Skin of body (tissue), 2 donors: Measurements from ENCODE around the gene DNMT3L. TPM values are rescaled to one million over a fixed set of nuclear protein-coding genes. Genes with fewer than 3 reads are reported as not detected.

ENCODE experiments used
- DNase-seq: peaks from one replicate; lab custom pipeline; 2025; lab: John Stamatoyannopoulos, UW
- total RNA-seq: library from RNA; depleted of rRNA; stranded (reverse); fragments of >200 nt; gene quantifications from one replicate; pipeline ENCODE4 v1.2.3, GENCODE V29; 2014

Gene DNMT3L
- total RNA-seq, 1 donor from 2014 or later = not detected

DNA sequence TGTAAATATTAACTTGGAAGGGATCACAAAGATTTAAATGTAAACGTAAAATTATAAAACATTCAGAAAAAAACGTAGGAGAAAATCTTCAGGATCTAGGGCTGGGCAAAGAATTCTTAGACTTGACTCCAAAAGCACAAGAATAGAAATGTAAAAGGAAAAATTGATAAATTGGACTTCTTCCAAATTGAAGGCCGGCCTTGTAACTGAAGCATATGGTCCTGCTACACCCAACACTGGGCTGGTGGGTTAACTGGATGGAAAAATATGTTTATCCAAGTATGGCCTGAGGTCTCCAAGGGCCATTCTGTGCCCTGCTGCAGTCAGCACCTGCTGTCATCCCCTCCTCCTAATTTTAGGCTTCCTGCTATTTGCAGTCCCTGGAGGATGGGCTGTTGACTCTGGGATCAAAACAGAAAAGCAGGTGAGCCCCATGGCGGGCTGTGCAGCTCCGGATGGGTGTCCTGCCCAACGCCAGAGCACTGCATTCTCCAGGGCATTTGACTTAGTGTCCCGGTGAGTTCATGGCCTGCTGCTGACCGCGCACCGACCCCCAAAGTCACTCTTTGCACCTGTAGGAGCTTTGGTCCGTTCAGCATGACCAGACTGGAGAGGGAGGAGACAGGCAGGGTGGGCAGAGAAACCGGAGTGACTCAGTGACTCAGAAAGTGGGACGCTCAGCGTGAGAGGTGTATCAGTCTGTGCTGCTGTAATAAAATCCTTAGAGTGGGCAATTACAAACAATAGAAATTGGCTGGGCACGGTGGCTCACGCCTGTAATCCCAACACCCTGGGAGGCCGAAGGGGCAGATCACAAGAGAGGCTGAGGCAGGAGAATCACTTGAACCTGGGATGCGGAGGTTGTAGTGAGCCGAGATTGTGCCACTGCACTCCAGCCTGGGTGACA lies 17.9 kb upstream of the DNMT3L start:
- DNase-seq = no peak

DNA sequence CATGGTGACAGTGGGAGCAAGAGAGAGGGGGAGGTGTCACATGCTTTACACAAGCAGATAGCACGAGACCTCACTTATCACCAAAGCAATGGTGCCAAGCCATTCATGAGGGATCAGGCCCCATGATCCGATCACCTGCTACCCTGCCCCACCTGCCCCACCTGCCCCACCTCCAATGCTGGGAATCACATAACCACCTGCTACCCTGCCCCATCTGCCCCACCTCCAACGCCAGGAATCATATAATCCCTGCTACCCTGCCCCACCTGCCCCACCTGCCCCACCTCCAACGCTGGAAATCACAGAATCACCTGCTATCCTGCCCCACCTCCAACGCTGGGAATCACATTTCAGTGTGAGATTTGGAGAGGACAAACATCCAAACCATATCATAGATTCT lies 13.3 kb upstream of the DNMT3L start:
- no peak for DNase-seq

DNA sequence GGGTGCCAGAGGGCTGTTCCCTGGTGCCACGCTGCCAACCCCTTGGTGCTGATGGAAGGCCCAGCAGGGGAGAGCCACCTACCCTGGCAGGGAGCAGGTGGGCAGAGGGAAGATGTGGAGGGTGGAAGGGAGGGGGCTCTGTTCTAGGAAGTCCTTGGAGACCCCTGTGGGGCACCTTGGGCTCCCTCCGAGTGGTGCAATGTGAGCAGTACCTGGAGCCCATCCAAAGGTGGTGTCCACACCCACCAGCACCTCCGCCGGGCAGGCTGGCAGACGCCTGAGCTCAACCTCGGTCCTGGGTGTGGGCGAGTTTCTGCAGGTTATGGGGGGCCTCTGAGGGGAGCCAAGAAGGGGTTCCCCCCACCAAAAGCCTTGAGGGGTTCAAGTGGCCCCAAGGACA lies 11.3 kb upstream of the DNMT3L start:
- no peak for DNase-seq

DNA sequence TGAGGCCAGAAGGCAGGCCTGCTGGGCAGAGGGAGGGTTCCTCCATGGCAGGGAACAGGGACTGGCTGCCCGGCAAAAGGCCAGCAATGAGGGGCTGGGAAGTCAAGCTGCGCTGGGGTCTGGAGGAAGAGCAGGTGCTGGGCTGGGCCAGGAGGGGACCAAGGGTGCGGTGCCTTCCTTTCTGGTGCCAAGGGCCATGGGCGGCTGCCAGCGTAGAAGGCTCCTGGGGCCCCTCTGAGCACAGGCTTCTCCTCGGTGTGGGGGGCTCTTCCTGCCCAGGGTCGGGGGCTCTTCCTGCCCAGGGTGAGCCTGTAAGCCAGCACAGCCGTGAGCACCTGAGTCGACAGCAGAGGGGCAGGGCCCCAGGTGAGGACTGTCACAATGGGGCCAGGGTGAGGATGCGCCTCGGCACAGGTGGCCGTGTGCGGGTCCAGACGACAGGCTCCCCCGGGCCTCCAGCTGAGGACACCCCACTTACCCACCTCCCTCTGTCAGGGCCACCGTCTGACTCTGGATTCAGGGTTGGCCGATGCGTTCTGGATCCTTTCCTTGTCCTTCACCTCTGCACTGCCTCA lies 10.7 kb upstream of the DNMT3L start:
- no peak for DNase-seq

DNA sequence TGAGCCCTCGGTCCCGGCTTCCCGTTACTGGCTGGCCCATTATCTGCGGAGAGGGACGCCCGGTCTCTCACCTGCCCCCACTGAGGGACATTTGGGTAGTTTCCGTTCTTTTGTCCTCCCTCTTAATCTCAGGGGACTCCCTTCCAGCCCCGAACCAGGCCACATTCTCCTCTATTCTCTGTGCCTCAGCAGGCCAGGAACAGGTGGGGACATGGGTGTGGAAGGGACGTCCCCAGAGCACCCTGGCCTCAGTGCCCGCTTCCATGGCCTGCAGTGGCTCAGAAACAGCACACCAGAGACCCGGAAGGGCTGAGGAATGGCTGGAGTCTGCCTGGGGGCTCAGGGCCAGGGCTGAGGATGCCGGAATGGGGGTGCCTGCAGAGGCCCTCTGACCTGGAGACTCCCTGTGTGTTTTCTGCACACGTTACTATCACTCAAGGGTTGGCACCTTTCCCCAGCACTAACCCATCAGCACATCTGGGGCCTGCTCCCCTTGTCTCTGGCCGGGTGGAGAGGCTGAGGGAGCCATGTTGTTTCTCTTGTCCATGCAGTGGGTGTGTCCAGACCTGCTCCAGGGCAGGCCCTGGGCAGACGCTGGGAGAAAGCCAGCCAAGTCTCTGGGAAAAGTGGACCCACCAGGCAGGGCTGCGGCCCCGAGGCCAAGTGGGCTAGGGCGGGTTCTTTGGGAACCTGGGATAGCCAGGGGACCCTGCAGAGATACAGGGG lies 10.0 kb upstream of the DNMT3L start:
- no peak for DNase-seq

DNA sequence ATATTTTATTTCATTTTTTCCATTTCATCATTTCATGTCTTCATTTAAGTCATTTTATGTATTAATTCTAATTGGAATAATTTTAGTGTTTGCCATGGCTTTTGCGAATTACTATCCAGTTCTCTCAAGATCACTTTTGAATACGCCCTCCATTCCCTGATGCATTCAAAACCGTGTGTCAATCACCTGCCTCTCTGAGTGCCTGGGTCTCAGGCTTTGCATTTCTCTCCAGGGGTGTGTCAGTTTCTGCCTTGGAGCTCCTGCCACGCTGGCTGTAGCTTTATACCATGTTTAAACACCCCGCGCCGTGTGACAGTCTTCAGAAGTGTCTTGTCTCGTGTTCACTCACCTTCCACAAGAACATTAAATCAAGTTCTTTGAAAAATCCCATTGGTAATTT lies 7.4 kb upstream of the DNMT3L start:
- DNase-seq = no peak

DNA sequence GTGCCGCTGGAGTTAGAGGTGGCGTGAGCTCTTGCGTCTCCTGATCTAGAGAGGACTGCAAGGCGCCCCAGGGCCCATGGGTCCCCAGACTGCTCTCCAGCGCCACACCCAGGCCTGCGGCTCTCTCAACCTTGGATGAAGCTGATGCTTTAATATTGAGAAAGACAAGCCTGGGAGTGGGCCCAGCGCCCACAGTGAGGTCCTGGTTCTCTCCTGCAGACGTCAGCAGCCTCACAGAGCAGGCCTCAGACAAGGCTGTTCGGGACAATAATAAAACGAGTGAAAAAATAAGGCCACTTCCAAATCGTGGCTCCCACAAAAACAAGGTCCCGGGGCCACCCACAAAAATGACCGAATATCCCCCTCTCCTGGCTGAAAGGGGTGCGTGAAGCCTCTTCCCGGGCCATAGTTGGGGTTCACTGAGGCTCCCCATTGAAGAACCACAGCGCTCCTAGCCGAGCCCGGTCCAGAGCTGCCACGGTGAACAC lies 6.0 kb upstream of the DNMT3L start:
- no peak for DNase-seq

DNA sequence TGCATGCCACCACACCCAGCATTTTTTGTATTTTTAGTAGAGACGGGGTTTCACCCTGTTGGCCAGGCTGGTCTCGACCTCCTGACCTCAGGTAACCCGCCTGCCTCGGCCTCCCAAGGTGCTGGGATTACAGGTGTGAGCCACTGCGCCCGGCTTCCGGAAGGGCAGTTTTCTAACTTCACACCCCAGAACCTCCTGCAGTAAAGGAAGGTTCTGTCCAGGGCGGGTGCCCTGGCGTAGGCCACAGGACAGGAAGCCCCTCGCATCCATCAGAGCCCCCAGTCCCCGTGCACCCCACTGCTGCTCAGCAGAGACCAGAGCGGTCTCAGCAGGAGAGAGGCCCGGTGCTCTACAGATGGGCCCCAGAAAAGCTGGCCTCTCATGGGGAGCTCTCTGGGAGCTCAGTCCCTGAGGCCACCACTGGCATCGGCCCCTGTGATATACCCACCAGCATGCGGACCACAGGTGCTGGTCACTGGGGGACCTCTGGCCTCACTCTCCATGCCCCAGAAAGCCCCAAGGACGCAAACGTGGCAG lies 4.1 kb upstream of the DNMT3L start:
- DNase-seq = no peak

DNA sequence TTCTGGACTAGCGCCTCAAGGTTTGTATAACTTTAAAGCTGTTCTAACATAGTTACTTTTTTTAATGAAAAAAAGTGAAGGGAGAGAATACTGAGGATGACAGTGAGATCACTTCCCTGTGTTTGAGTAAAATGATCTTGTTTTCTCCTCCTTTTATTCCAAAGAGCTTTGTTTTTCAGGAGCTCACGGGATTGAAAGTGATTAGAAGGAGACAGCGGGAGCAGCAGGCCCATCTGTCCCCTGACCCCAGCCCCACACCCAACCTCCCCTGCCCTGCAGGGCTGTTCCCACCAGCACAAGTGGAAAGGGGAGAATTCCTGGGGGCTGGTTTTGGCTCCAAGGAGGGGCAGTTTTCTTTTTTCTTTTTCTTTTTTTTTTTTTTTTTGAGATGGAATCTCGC lies 2.1 kb upstream of the DNMT3L start:
- DNase-seq = no peak

DNA sequence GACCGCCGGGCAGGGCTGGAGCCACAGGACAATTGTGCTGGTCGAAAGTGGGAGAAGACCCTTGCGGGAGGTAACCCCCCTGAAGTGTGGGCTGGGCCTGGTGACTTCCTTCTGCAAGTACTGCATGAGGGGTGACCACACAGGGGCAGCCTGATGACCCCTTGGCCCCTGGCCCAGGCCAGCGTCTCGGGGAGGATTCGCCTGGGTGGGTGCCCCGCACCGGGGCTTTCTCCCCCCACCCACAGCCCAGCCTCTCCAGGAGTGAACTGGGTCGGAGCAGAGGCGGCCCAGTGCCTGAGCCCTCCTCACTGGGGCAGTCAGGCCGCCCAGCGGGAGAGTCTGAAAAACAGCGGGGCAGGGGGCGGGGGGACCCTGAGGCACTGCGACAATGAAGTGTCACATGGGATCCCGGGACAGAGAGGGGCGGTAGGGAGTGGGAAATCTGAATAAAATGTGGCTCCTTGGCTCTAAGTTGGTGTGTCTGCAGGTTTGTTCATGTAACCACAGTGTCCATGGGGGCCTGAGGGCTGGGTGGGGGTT lies 1.6 kb upstream of the DNMT3L start:
- DNase-seq = no peak

DNA sequence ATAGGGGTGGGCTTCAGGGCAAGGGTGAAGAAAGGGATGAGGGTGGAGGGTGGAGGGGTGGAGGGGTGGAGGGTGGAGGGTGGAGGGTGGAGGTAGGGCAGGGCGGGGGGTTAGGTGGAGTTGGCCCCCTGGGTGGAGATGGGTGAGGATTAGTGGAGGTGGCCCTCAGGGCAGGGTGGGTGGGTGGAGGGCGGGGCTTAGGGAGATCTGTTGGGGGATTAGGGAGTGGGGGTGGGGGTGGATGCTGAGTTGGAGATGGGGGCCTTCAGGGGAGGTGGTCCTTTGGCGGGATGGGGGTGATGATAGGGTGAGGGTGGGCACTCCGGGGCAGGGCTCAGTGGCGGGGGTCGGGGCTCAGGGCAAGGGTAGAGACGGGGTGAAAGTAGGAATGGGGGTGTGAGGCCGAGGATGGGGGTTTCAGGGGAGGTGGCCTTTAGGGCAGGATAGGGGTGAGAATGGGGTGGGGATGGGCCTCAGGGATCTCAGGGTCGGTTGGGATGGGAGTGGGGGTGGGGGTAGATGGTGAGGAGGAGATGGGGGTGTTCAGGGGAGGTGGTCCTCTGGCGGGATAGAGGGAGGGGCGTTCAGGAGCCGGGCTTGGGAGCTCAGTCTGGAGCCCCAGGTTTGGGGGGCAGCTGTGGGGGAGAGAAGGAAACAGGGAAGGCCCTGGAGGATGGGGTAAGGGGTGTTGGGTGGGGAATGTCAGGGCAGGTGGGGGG lies 800 bp upstream of the DNMT3L start:
- no peak for DNase-seq

DNA sequence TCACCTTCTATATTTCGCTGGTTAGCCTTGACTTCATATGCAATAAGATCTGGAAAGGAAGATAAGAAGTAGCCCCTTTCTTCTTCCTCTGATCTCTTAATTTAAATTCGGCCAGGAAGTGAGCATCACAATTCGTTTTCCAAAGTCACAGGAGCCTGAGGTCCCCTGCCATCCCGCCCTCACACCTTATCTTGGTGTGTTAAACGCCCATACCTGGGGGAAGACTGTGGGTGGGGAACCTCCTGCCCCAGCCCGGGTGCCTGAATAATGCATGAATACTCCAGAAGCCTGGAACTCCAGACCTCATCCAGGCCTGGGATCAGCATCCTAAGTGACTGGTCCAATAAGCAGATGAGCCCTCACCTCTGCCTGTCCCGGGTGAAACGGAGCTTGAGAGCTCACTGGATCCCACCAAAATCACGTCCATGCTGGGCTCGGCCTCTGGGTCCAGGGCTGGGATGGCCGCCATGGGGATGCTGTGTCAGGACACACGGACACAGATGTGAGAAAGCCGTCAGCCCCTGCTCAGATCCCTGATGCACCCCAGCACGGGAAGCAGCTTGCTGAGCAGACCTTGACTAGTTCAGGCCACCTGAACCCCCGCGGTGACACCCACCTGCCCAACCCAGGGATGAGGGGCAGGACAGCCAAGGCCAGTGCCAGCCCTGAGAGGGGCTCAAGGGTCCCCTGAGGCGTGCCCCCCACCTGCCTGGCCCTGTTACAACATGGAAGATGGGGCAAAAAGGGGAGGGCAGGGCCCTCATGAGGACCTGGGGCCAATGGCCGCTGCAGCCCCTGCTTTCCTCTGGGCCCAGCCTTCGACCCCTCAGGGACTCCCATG lies 686 bp downstream of the DNMT3L start:
- no peak for DNase-seq

DNA sequence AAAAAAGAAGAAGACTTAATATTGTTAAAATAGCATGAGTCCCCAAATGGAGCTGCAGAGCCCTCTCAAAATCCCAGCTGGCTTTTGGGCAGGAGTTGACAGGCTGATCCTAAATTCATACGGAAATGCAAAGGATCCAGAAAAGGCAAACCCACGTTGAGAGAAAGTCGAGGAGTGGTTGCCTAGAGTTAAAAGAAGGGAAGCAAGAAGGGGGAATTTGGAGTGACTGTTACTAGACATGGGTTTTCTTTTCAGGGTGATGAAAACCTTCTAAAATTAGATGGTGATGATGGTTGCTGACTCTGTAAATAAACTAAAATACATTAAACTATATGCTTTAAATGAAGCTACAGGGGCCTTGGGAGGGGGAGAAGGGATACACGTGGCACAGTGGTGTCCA lies 1.6 kb downstream of the DNMT3L start:
- no peak for DNase-seq

DNA sequence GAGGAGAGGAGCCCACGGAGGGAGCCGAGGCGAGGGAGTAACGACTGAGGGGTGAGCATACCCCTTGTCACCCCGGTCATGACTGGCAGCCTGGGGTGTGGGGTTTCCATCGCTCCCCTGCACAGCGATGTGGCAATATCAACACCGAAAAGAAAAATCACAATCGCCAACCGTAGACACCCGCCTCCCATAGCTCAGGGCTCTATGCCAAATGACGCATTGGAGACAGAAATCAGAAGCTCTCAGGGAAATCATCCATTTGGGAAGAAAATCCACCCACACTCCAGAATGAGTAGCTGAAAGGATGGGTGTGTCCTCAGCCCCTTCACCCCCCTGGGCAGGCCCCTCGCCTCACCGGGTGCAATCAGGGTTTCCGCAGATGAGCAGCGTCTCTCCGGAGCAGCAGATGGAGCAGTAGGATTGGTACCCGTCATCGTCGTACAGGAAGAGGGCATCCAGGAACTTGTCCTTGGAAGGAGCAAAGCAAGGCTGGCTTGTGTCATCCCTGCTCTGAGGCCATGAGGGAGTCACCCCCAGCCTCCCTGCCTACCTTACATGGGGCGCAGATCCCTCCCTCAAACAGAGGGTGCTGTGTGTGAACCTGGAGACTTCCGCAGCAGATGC lies 2.5 kb downstream of the DNMT3L start:
- DNase-seq = no peak

DNA sequence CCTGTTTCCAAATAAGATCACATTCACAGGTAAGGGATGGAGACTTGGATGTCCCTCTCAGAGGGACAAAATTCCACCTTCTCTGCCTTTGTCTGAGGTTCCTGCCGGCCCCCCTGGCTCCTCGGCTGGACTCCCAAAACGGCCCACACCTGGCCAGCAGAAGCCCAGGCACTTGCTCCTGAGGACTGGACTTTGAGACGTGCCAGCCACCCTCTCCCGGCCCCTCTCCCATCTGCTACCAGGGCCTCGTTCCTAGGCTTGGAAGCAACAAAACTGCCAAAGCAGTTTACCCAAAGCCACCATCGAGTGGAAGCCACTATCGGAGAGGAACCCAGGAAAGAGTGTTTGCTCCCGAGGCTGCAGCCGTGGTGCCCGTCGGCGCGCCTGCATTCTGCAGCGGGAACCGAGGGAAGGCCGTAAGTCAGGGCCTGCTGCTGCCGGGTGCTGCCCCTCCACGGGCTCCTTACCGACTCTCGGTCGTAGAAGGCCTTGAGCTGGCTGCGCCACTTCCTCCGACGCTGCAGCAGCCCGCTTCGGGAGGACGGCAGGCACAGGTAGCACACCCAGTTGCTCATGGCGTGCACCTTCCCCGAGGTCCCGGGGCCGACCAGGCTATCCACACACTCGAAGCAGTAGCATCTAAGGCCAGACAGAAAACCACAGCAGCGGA lies 3.5 kb downstream of the DNMT3L start:
- no peak for DNase-seq

DNA sequence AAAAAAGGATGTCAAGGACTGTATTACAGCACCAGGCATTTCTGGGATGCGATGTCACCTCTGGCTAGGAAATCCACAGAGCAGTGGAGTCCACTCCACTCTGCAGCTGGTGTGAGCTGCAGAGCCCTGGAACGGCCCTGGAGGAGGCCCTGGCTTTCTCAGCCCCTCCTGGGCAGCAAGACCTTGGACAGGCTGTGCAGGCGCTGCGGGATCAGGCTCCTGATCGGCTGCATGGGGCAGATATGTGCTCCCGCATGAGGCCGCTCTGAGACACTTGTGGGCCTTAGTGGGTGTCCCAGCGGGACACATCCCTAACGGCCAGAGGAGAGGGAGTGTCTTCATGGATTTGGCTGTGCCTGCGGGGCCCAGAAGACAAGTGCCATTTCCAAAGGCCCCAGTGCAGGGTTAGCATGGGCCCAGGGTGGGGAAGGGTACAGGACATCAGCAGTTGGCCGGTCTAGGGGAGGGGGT lies 6.2 kb downstream of the DNMT3L start:
- DNase-seq = no peak

DNA sequence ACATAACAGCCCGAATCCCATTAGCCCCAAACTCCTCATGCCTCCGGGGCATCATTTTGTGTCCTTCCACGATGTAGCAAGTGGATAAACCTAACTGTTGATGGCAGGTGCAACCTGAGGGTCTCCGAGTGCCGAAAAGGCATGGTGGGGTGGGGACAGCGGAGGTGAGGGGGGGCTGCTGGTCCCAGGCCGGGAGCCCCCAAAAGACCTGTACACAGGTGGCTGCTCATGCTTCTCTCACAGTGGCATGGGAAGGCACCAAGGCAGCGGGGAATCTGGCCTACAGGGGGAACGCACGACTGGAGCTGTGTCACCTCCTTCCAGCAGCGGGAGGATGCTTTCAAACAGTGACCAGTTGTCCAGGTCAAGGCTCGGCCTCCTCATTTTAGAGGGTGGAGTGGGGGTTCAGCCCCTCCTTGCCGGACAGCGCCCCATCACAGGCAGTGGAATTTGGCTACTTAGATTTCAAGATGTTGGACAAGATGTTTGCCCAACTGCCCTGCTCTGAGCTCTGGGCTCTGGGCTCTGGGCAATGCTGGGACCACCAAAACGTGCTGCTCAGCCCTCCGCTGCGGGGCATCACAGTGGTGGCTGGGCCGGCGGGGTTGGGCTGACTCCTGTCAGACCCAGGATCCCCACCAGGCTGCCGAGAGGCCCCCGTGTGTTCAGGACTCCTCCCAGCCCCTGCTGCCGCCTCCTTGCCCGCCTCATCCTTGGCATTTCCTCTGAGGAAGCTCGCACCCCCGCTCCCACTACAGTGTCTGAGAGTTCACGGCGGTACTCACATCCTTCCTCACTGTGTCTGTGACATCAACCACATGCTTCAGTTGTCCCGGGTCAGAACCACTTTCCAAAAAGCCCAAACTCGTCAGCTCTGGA lies 7.6 kb downstream of the DNMT3L start:
- DNase-seq = no peak
